Mesendoderm (in vitro differentiated cells): ENCODE data around the gene KCND2.

Experiments used
- DNase-seq: peaks from one replicate; pipeline ENCODE4 v3.0.0; 2013
- H2AK5ac ChIP-seq: 2 replicates; pipeline ENCODE4 v1.6.1; 2013; ENCODE audit warnings: low read length, inconsistent platforms
- H2BK120ac ChIP-seq: 2 replicates; pipeline ENCODE4 v1.6.1; 2013; ENCODE audit warnings: low read depth, mild to moderate bottlenecking, low read length, moderate library complexity, mixed read lengths
- H2BK15ac ChIP-seq: replicated peaks from 2 replicates; pipeline ENCODE4 v1.6.1; 2013; ENCODE audit warnings: low read depth, mild to moderate bottlenecking, moderate library complexity
- H2BK5ac ChIP-seq: 2 replicates; pipeline ENCODE4 v1.6.1; 2013; ENCODE audit warnings: low read length, inconsistent platforms
- H3K18ac ChIP-seq: 2 replicates; pipeline ENCODE4 v1.6.1; 2013; ENCODE audit warnings: mild to moderate bottlenecking, low read length, mixed read lengths
- H3K23ac ChIP-seq: one replicate; pipeline ENCODE4 v1.6.1; 2013; ENCODE audit warnings: low read length
- H3K27ac ChIP-seq: 2 replicates; pipeline ENCODE4 v1.5.1; 2013; ENCODE audit warnings: low read depth, mild to moderate bottlenecking, inconsistent platforms, low read length, moderate library complexity
- H3K27me3 ChIP-seq: 2 replicates; pipeline ENCODE4 v1.6.1; 2013; ENCODE audit warnings: low read length, control low read depth, mild to moderate bottlenecking, inconsistent platforms; ENCODE audit not compliant: insufficient read depth, poor library complexity
- H3K36me3 ChIP-seq: 2 replicates; pipeline ENCODE4 v1.6.1; 2013; ENCODE audit warnings: low read length, inconsistent platforms; ENCODE audit not compliant: control insufficient read depth, insufficient read depth
- H3K4ac ChIP-seq: one replicate; pipeline ENCODE4 v1.6.1; 2013; ENCODE audit warnings: low read depth, mild to moderate bottlenecking, low read length, moderate library complexity
- H3K4me1 ChIP-seq: 2 replicates; pipeline ENCODE4 v1.6.1; 2013; ENCODE audit warnings: low read depth, low read length, inconsistent platforms; ENCODE audit not compliant: control insufficient read depth
- H3K4me2 ChIP-seq: 2 replicates; pipeline ENCODE4 v1.6.1; 2013; ENCODE audit warnings: low read length
- H3K4me3 ChIP-seq: 2 replicates; pipeline ENCODE4 v1.5.1; 2013; ENCODE audit warnings: mild to moderate bottlenecking, low read length
- H3K56ac ChIP-seq: one replicate; pipeline ENCODE4 v1.6.1; 2013; ENCODE audit warnings: low read length
- H3K79me1 ChIP-seq: 2 replicates; pipeline ENCODE4 v1.6.1; 2013; ENCODE audit warnings: low read length, inconsistent platforms
- H3K79me2 ChIP-seq: 2 replicates; pipeline ENCODE4 v1.6.1; 2013; ENCODE audit warnings: mild to moderate bottlenecking, low read length; ENCODE audit not compliant: control insufficient read depth, insufficient read depth
- H3K9ac ChIP-seq: 2 replicates; pipeline ENCODE4 v1.6.1; 2013; ENCODE audit warnings: low read length, inconsistent platforms
- H4K5ac ChIP-seq: one replicate; pipeline ENCODE4 v1.6.1; 2013; ENCODE audit warnings: low read length
- H4K8ac ChIP-seq: one replicate; pipeline ENCODE4 v1.6.1; 2013; ENCODE audit warnings: low read depth, mild to moderate bottlenecking, control low read depth, low read length, moderate library complexity
- WGBS: extraction: QIAGEN DNeasy Blood & Tissue Kit; methylation state at CpG from one replicate; pipeline ENCODE4 v1.1.7; 2013; ENCODE audit warnings: low lambda C conversion rate, missing lambda C conversion rate; ENCODE audit not compliant: insufficient coverage; ENCODE audit errors: extremely low coverage; 5-methylcytosine and 5-hydroxymethylcytosine counted together

KCND2 gene

GRCh38 chr7:120504386-120504785, 231.4 kb downstream of the KCND2 start:
- Histone ChIP-seq H3K9ac (no peak overlapping the region), H3K79me1 (no peaks in the 10 kb centered on the region), H3K36me3 (no peaks in the 10 kb centered on the region), H3K27me3 (no peaks in the 10 kb centered on the region), H3K27ac (no peak overlapping the region), H2AK5ac (no peak overlapping the region), H2BK120ac (no peak overlapping the region), H3K4me3 (no peak overlapping the region), H4K8ac (no peak overlapping the region), H2BK5ac (no peak overlapping the region), H4K5ac (no peak overlapping the region), H3K79me2 (no peaks in the 10 kb centered on the region), H2BK15ac (no peak overlapping the region), H3K4ac (no peak overlapping the region), H3K4me1 (peaks cover 3% of the 10 kb centered on the region), H3K23ac (no peak overlapping the region), H3K18ac (no peak overlapping the region), H3K56ac (no peak overlapping the region), H3K4me2 (no peak overlapping the region)
- DNase-seq = no peak

- no peak overlapping the region for H4K5ac ChIP-seq
- no peak overlapping the region for H3K9ac ChIP-seq
- no peak overlapping the region for H3K4me2 ChIP-seq
- H2BK5ac ChIP-seq = no peak overlapping the region
- H2BK120ac ChIP-seq = no peak overlapping the region
- H3K4me1 ChIP-seq = peaks cover 3% of the 10 kb centered on the region
- H3K23ac ChIP-seq = no peak overlapping the region
- H3K18ac ChIP-seq = no peak overlapping the region
- no peak overlapping the region for H3K56ac ChIP-seq
- DNase-seq = no peak
- H3K4ac ChIP-seq = no peak overlapping the region
- no peaks in the 10 kb centered on the region for H3K79me1 ChIP-seq
- H2AK5ac ChIP-seq = no peak overlapping the region
- H4K8ac ChIP-seq = no peak overlapping the region
- H3K27ac ChIP-seq = no peak overlapping the region
- H3K36me3 ChIP-seq = no peaks in the 10 kb centered on the region
- no peaks in the 10 kb centered on the region for H3K79me2 ChIP-seq
- H3K4me3 ChIP-seq = no peak overlapping the region
- no peak overlapping the region for H2BK15ac ChIP-seq
- H3K27me3 ChIP-seq = no peaks in the 10 kb centered on the region
These were observed 232.8 kb downstream of the KCND2 start for GRCh38 chr7:120505770-120506169.

GRCh38 chr7:120512701-120513100, 239.7 kb downstream of the KCND2 start:
- no peaks in the 10 kb centered on the region for H3K79me2 ChIP-seq
- no peak overlapping the region for H3K27ac ChIP-seq
- H4K5ac ChIP-seq = no peak overlapping the region
- peaks cover 3% of the 10 kb centered on the region for H3K4me1 ChIP-seq
- no peak overlapping the region for H3K56ac ChIP-seq
- H3K27me3 ChIP-seq = no peaks in the 10 kb centered on the region
- H2AK5ac ChIP-seq = no peak overlapping the region
- no peak overlapping the region for H3K4ac ChIP-seq
- DNase-seq = peak; percentile 53
- H3K79me1 ChIP-seq = no peaks in the 10 kb centered on the region
- WGBS = no CpG with 5 or more reads among the region's 3 CpGs
- H3K4me3 ChIP-seq = no peak overlapping the region
- H2BK5ac ChIP-seq = no peak overlapping the region
- no peaks in the 10 kb centered on the region for H3K36me3 ChIP-seq
- H3K9ac ChIP-seq = no peak overlapping the region
- no peak overlapping the region for H3K4me2 ChIP-seq
- no peak overlapping the region for H2BK15ac ChIP-seq
- no peak overlapping the region for H2BK120ac ChIP-seq
- no peak overlapping the region for H3K23ac ChIP-seq
- no peak overlapping the region for H4K8ac ChIP-seq
- H3K18ac ChIP-seq = no peak overlapping the region

- Histone ChIP-seq H3K79me1 (no peaks in the 10 kb centered on the region), H4K5ac (no peak overlapping the region), H3K4me1 (peaks cover 5% of the 10 kb centered on the region), H4K8ac (no peak overlapping the region), H3K4me3 (no peak overlapping the region), H2AK5ac (no peak overlapping the region), H3K4me2 (no peak overlapping the region), H3K27me3 (no peaks in the 10 kb centered on the region), H2BK15ac (no peak overlapping the region), H3K56ac (no peak overlapping the region), H3K27ac (no peak overlapping the region), H3K18ac (no peak overlapping the region), H3K9ac (no peak overlapping the region), H3K79me2 (no peaks in the 10 kb centered on the region), H3K4ac (no peak overlapping the region), H2BK5ac (no peak overlapping the region), H3K23ac (no peak overlapping the region), H2BK120ac (no peak overlapping the region), H3K36me3 (no peaks in the 10 kb centered on the region)
- no CpG with 5 or more reads among the region's 3 CpGs for WGBS
- DNase-seq = no peak
These were observed 246.2 kb downstream of the KCND2 start for GRCh38 chr7:120519224-120519623.

GRCh38 chr7:120521761-120522737, 249.1 kb downstream of the KCND2 start:
- H3K79me2 ChIP-seq = no peaks in the 10 kb centered on the region
- no peak overlapping the region for H3K4me3 ChIP-seq
- no peak overlapping the region for H3K23ac ChIP-seq
- H3K79me1 ChIP-seq = no peaks in the 10 kb centered on the region
- H3K4ac ChIP-seq = no peak overlapping the region
- no peak overlapping the region for H3K4me2 ChIP-seq
- peak; percentile 25 for DNase-seq
- H3K27me3 ChIP-seq = no peaks in the 10 kb centered on the region
- no peak overlapping the region for H3K56ac ChIP-seq
- no CpG with 5 or more reads among the region's 4 CpGs for WGBS
- no peak overlapping the region for H2AK5ac ChIP-seq
- H4K8ac ChIP-seq = no peak overlapping the region
- H3K18ac ChIP-seq = peak overlapping the region; percentile 14
- no peak overlapping the region for H4K5ac ChIP-seq
- no peaks in the 10 kb centered on the region for H3K36me3 ChIP-seq
- H2BK5ac ChIP-seq = no peak overlapping the region
- H3K9ac ChIP-seq = no peak overlapping the region
- no peak overlapping the region for H3K27ac ChIP-seq
- H2BK15ac ChIP-seq = no peak overlapping the region
- H3K4me1 ChIP-seq = peaks cover 5% of the 10 kb centered on the region
- no peak overlapping the region for H2BK120ac ChIP-seq

GRCh38 chr7:120523985-120524384, 251.0 kb downstream of the KCND2 start:
- no peak overlapping the region for H3K27ac ChIP-seq
- no peak overlapping the region for H2AK5ac ChIP-seq
- no peaks in the 10 kb centered on the region for H3K79me2 ChIP-seq
- no peaks in the 10 kb centered on the region for H3K79me1 ChIP-seq
- no peak overlapping the region for H2BK5ac ChIP-seq
- H2BK120ac ChIP-seq = no peak overlapping the region
- no peak overlapping the region for H3K9ac ChIP-seq
- H3K4me3 ChIP-seq = no peak overlapping the region
- no peak overlapping the region for H3K4ac ChIP-seq
- H3K36me3 ChIP-seq = no peaks in the 10 kb centered on the region
- H4K8ac ChIP-seq = no peak overlapping the region
- no peak overlapping the region for H4K5ac ChIP-seq
- H3K4me2 ChIP-seq = no peak overlapping the region
- no peak overlapping the region for H3K18ac ChIP-seq
- H3K56ac ChIP-seq = no peak overlapping the region
- no peak overlapping the region for H3K23ac ChIP-seq
- peaks cover 5% of the 10 kb centered on the region for H3K4me1 ChIP-seq
- no peaks in the 10 kb centered on the region for H3K27me3 ChIP-seq
- WGBS = no CpG with 5 or more reads among the region's 7 CpGs
- no peak overlapping the region for H2BK15ac ChIP-seq
- no peak for DNase-seq
